IPS-18a (cell line): ENCODE results near the gene SDE2.
"Not testable (repeated sequence)": the region's sequence is repeated elsewhere in the genome, so short reads cannot be mapped to it uniquely, and the experiment has no call there.

Experiments used
- H3K27ac ChIP-seq: one replicate; pipeline ENCODE4 v1.5.1; 2013; ENCODE audit warnings: low read length
- H3K27me3 ChIP-seq: one replicate; pipeline ENCODE4 v1.6.1; 2013; ENCODE audit warnings: mild to moderate bottlenecking, low read length; ENCODE audit not compliant: control insufficient read depth, insufficient read depth
- H3K36me3 ChIP-seq: one replicate; pipeline ENCODE4 v1.6.1; 2013; ENCODE audit warnings: low read depth, low read length; ENCODE audit not compliant: control insufficient read depth
- H3K4me1 ChIP-seq: one replicate; pipeline ENCODE4 v1.6.1; 2013; ENCODE audit warnings: low read depth, low read length; ENCODE audit not compliant: control insufficient read depth
- H3K4me3 ChIP-seq: one replicate; pipeline ENCODE4 v1.5.1; 2013; ENCODE audit warnings: low read length
- H3K9ac ChIP-seq: one replicate; pipeline ENCODE4 v1.6.1; 2013; ENCODE audit warnings: mild to moderate bottlenecking, low read length, moderate library complexity
- H3K9me3 ChIP-seq: one replicate; pipeline ENCODE4 v1.6.1; 2013; ENCODE audit warnings: low read depth, low read length; ENCODE audit not compliant: control insufficient read depth

SDE2 gene

DNA sequence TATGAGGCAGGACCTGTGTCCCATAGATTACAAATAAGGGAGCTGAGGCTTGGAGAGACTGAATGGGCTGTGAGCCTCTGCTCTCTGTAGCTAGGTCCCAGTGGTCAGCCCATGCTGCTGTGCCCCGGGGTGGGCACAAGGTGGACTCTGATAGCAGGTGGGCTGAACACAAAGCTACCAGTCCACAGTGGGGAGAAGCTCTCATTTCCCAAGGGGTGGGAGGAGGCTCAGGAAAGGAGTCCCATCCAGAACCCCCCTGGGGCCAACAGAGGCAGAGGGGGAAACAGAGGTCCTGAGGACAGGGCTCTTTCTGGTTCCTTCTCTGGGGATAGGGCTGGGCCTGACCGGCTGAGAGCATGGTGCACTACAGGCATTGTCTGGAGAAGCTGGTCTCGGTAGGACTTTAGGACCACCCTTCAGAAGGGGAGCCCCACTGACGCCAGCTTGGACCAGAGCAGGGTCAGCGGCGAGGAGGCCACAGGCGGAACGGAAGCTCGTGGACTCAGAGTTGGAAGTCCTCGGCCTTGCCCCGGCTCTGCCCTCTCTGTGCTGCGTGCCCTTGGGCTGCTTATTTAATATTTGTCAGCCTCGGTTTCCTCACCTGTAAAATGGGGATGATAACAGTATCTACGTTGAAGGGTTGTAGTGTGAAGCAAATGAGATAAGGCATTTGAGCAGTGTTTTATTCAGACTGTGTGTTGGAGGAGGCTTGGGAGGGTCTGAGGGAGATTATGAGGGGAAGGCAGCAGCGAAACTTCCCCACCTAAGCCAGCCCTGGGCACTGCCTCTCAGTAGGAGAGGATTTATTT lies 26.6 kb downstream of the SDE2 start:
- Histone ChIP-seq H3K27ac (no peak overlapping the region), H3K27me3 (no peaks in the 10 kb centered on the region), H3K9ac (no peak overlapping the region)

DNA sequence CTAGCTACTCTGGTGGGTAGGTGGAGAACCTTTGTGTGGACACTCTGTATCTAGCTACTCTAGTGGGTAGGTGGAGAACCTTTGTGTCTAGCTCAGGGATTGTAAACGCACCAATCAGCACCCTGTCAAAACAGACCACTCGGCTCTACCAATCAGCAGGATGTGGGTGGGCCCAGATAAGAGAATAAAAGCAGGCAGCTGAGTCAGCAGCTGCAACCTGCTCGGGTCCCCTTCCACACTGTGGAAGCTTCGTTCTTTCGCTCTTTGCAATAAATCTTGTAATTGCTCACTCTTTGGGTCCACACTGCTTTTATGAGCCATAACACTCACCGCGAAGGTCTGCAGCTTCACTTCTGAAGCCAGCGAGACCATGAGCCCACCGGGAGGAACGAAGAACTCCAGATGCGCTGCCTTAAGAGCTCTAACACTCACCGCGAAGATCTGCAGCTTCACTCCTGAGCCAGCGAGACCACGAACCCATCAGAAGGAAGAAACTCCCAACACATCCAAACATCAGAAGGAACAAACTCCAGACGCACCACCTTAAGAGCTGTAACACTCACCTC lies 28.5 kb downstream of the SDE2 start:
- H3K9me3 ChIP-seq, H3K27ac ChIP-seq, H3K36me3 ChIP-seq, H3K4me3 ChIP-seq, H3K27me3 ChIP-seq, H3K4me1 ChIP-seq, H3K9ac ChIP-seq: not testable (repeated sequence)

More for the DNA sequence above, 26.6 kb downstream of the SDE2 start:
- Histone ChIP-seq H3K4me3 (no peak overlapping the region), H3K36me3 (no peaks in the 10 kb centered on the region), H3K9me3 (no peaks in the 10 kb centered on the region), H3K4me1 (no peaks in the 10 kb centered on the region)

DNA sequence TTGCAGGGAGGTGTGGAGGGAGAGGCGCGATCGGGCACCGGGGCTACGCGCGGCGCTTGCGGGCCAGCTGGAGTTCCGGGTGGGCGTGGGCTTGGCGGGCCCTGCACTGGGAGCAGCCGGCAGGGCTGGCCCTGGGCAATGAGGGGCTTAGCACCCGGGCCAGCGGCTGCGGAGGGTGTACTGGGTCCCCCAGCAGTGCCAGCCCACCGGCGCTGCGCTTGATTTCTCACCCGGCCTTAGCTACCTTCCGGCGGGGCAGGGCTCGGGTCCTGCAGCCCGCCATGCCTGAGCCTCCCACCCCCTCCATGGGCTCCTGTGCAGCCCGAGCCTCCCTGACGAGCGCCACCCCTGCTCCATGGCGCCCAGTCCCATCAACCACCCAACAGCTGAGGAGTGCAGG lies 29.4 kb downstream of the SDE2 start:
- not testable (repeated sequence) for H3K36me3 ChIP-seq, H3K9me3 ChIP-seq, H3K27me3 ChIP-seq, H3K4me1 ChIP-seq, H3K27ac ChIP-seq, H3K4me3 ChIP-seq, H3K9ac ChIP-seq

DNA sequence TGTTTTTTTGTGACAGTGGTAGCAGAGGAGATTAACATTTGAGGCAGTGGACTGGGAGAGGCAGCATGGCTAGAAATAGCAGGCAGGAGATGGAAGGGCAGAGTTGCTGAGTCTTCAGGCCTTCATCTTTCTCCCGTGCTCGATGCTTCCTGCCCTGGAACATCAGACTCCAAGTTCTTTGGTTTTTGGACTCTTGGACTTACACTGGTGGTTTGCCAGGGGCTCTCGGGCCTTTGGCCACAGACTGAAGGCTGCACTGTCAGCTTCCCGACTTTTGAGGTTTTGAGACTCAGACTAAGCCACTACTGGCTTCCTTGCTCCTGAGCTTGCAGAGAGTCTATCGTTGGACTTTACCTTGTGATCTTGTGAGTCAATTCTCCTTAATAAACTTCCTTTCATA lies 33.9 kb downstream of the SDE2 start:
- H3K27ac ChIP-seq: no peak overlapping the region
- no peaks in the 10 kb centered on the region for H3K4me1 ChIP-seq
- H3K4me3 ChIP-seq: no peak overlapping the region
- H3K36me3 ChIP-seq: no peaks in the 10 kb centered on the region
- no peaks in the 10 kb centered on the region for H3K27me3 ChIP-seq
- no peaks in the 10 kb centered on the region for H3K9me3 ChIP-seq
- no peak overlapping the region for H3K9ac ChIP-seq

DNA sequence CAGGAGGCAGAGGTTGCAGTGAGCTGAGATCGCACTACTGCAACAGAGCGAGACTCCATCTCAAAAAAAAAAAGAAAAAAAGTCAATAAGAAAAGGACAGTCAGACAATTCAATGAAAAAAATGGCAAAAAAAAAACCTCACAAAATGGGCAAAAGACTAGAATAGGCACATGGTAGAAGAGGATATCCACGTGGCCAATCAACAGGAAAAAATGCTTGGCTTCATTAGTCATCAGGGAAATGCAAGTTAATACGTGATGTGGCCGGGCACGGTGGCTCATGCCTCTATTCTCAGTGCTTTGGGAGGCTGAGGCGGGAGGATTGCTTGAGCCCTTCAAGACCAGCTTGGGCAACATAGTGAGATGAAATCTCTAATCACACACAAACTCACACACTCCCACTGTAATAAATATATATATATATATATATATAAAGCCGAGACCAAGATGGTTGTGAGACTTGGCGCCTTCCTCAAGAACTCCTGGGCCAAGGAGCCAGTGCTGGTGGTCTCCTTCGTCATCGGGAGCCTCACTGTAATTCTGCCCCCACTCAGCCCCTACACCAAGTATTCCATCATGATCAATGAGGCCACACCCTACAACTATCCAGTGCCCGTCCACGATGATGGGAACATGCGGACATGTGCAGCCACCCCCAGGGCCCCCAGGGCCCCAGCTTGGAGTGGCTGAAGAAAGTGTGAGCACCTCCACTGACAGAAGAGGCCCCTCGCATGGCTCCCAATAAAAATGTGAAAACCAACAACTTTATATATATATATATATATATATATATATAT lies 35.2 kb downstream of the SDE2 start:
- H3K9me3 ChIP-seq: no peaks in the 10 kb centered on the region
- H3K4me1 ChIP-seq: no peaks in the 10 kb centered on the region
- no peaks in the 10 kb centered on the region for H3K36me3 ChIP-seq
- H3K27me3 ChIP-seq: no peaks in the 10 kb centered on the region
- no peak overlapping the region for H3K4me3 ChIP-seq
- H3K9ac ChIP-seq: no peak overlapping the region
- H3K27ac ChIP-seq: no peak overlapping the region

DNA sequence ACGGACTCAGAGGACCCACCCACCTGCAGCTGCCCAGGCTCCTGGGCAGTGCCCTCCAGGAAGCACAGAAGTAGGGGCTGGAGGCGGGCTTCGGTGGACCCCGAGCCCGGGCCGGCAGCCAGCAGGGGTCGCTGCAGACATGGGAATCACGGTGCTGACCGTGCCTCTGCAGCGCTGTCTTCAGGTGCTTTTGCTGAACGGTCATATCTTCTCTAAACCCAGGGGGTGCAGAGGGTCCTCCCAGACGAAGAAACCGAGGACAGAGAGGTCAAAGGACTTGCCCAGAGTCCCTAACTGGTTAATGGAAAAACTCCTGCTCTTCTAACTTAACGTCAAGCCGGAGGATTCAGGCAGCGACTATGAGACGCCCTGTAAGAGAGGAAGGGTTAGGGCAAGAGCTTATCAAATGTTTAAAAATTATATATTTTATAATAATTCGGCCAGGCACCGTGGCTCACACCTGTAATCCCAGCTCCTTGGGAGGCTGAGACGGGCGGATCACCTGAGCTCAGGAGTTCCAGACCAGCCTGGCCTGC lies 36.6 kb downstream of the SDE2 start:
- Histone ChIP-seq H3K27me3 (no peaks in the 10 kb centered on the region), H3K4me3 (no peak overlapping the region), H3K9ac (no peak overlapping the region), H3K4me1 (no peaks in the 10 kb centered on the region), H3K36me3 (no peaks in the 10 kb centered on the region), H3K9me3 (no peaks in the 10 kb centered on the region), H3K27ac (no peak overlapping the region)

DNA sequence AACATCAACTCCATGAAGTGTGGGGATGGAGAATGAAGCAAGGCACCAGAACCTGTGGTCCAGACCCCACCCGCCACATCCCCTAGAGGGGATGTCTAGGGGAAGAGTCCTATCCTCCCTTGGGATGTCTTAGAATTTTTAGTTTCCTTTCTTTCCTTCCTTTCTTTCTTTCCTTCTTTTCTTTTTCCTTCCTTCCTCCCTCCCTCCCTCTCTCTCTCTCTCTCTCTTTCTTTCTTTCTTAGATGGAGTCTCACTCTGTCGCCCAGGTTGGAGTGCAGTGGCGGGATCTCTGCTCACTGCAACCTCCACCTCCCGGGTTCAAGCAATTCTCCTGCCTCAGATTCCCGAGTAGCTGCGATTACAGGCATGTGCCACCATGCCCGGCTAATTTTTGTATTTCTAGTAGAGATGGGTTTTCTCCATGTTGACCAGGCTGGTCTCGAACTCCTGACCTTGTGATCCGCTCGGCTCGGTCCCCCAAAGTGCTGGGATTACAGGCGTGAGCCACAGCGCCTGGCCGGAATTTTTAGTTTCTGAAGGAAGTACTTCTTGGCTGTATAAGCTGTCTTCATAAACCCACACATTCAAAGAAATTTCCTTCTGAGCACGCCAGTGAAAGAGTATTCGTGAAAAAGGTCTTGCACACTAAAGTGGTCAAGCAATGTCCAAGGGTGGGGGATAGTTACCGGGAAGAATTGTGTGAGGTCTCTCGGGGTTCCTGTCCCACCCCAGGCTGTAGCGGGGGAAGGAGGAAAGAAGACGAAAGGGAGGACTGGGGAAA lies 37.3 kb downstream of the SDE2 start:
- Histone ChIP-seq H3K36me3 (no peaks in the 10 kb centered on the region), H3K4me3 (no peak overlapping the region), H3K4me1 (no peaks in the 10 kb centered on the region), H3K9me3 (no peaks in the 10 kb centered on the region), H3K9ac (no peak overlapping the region), H3K27me3 (no peaks in the 10 kb centered on the region), H3K27ac (no peak overlapping the region)

DNA sequence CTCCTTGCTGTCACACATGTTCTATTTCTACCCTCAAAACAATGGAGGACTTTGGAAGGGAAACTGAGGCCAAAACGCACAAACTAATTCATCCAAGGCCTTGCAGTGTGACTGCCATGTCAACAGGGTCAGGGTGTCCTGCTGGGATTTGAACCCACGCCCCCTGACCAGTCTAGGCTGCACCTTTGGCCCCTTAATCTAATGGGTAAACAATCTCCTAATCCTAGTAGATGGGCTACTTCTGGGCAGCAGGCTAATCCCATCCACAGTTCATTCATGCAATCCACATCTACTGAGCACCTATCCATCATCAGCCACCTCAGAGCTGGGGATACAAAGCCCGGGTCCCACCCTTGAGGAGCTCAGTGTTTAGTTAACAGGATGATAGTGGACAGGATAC lies 41.1 kb downstream of the SDE2 start:
- H3K27me3 ChIP-seq: no peaks in the 10 kb centered on the region
- no peak overlapping the region for H3K4me3 ChIP-seq
- H3K27ac ChIP-seq: no peak overlapping the region
- no peaks in the 10 kb centered on the region for H3K4me1 ChIP-seq
- no peak overlapping the region for H3K9ac ChIP-seq
- H3K36me3 ChIP-seq: no peaks in the 10 kb centered on the region
- H3K9me3 ChIP-seq: no peaks in the 10 kb centered on the region

DNA sequence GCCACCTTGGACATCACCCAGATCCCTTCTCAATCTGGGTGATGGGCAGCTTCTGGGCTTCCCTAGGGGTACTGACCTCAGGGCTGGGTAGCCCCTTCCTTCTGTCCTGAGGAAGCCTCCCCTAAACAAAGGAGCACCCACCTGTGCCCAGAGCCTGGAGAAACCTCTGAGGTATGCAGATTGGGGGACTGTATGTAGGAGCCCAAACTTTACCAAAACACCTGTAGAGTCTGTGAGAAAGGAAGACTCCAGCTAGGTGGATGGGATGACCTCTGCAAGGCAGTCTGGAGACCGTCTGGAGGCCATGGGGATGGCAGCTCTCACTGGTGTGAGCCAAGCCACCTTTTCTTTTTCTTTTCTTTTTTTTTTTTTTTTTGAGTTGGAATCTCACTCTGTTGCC lies 44.4 kb downstream of the SDE2 start:
- Histone ChIP-seq H3K9me3 (no peaks in the 10 kb centered on the region), H3K27ac (no peak overlapping the region), H3K36me3 (no peaks in the 10 kb centered on the region), H3K9ac (no peak overlapping the region), H3K4me1 (no peaks in the 10 kb centered on the region), H3K27me3 (peaks cover 3% of the 10 kb centered on the region), H3K4me3 (no peak overlapping the region)

DNA sequence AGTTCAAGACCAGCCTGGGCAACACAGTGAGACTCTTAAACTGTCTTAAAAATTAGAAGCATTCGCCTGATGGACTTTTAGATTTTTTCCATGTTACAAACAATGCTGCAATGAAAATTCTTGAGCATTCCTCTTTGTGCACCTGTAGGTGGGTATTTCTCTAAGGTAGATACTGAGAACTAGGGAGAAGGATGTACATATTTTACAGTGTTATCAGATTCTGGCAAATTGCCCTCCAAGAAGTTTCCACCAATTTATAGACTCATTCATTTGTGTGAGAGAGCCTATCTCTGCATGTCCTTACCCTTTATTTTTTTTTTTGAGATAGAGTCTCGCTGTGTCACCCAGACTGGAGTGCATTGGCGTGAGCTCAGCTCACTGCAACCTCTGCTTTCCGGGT lies 45.8 kb downstream of the SDE2 start:
- Histone ChIP-seq H3K4me3 (no peak overlapping the region), H3K27ac (no peak overlapping the region), H3K9me3 (no peaks in the 10 kb centered on the region), H3K27me3 (peaks cover 9% of the 10 kb centered on the region), H3K4me1 (peaks cover 9% of the 10 kb centered on the region), H3K9ac (no peak overlapping the region), H3K36me3 (no peaks in the 10 kb centered on the region)

DNA sequence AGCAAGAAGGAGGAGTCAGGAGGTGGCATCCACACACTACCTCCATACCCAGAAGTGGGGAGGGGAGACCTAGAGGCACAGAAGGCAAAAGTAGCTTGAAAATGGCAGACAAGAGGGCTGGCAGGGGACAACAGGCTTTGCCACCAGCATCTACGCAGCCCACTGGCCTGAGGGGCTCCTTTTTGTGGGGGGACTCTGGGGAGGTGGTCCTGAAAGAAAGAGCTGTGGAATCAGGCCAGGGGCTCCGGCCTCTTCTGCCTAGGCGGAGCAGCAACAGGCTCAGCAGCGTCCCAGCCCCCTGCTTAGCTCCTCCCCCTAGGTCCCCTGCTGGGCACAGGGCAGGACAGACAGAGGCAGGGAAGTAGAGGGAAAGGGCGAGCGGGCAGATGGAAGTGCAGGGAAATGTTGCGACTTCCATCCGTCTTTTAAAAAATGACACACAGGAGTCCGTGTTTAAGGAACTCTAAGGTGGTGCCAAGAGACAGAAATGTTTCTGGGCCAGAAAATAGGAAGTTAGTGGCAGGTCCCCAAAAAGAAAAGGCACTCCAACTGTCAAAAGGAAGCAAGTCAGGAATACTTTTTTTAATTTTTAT lies 48.1 kb downstream of the SDE2 start:
- Histone ChIP-seq H3K9ac (no peak overlapping the region), H3K27me3 (peaks cover 24% of the 10 kb centered on the region), H3K4me3 (no peak overlapping the region), H3K4me1 (peaks cover 12% of the 10 kb centered on the region), H3K27ac (no peak overlapping the region), H3K36me3 (no peaks in the 10 kb centered on the region), H3K9me3 (no peaks in the 10 kb centered on the region)
